Uterine smooth muscle cell (primary cell): ENCODE measurements around the gene SEBOX. TPM values are rescaled to one million over a fixed set of nuclear protein-coding genes. Genes with fewer than 3 reads are reported as not detected.

ENCODE experiments used
- total RNA-seq: library from RNA; depleted of rRNA; stranded (reverse); fragments of >200 nt; gene quantifications from 2 replicates; pipeline ENCODE4 v1.2.3, GENCODE V29; 2014

SEBOX gene, protein sequence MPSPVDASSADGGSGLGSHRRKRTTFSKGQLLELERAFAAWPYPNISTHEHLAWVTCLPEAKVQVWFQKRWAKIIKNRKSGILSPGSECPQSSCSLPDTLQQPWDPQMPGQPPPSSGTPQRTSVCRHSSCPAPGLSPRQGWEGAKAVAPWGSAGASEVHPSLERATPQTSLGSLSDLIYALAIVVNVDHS
- total RNA-seq, result not detected in 2 replicates

DNA sequence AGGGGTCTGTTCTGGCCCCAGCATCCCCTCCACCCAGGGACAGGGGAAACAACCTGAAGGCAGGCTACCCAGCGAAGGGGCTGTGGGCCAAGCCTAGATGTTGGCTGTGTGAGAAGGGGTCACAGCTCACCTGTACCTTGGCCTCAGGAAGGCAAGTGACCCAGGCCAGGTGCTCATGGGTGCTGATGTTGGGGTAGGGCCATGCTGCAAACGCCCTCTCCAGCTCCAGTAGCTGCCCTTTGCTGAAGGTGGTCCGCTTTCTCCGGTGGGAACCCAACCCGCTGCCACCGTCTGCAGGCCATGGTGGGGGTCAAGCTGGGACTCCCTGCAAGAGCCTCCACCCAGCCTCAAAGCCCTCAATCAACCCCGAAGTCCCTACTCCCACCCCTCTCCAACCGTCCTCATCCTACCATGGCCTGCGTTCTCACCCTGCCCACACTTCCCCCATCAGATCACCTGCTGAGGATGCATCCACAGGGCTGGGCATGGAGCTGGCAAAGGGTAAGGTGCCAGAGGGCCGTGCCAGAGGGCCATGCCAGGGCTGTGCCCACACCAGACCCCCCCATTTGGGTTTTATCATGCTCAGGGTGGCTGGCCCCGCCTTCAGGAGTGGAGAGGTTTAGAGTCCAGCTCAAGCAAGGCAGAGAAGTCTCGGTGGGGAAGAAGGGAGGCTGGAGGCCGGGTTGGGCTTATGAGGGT, at the start of gene SEBOX:
TSS of gene SEBOX (minus strand) at position 535 of the 699 bp plus-strand sequence. CDS start at position 487, 48 bp downstream.

DNA sequence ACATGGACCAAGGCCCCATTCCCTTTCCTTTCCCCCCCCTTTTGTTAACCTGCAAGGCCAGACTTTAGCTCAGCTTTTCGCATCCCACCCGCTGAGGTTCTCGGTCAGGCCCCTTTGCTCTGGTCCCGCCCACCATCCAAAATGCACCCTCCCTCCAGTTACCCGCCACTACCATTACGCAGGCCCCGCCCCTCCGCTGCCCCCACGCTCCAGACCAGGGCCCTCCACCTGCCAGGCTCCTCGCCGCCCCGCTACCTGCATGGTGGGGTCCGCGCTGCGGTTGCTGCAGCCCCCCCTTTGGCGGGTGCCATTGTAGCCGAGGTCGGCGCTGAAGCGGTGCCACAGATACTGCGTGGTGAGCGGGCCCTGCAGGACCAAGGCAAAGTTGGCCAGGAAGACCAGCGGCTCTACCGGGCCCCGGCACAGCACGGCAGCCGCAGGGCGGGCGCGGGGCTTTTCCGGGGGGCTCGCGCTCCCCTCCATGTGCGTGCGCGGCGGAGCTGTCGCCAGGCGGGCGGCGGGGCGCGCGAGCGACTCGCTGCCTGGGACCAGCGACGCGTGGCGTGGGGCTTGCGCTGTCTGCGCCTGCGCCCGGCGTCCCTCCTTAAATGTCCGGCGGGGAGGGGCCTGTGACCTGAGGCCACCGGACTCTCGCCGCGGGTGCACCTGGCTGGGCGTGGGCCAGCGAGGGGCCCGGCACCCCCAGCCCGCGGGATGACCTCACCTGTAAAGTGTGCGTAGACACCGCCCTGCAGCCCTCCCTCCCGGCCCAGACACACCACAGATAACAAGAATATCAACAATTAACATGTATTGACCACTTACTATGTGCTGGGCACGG, 40.9 kb upstream of the SEBOX start, which contains the start of gene SLC46A1:
TSS of gene SLC46A1 (minus strand) at position 581 of the 841 bp plus-strand sequence. CDS start at position 483, 98 bp downstream.

DNA sequence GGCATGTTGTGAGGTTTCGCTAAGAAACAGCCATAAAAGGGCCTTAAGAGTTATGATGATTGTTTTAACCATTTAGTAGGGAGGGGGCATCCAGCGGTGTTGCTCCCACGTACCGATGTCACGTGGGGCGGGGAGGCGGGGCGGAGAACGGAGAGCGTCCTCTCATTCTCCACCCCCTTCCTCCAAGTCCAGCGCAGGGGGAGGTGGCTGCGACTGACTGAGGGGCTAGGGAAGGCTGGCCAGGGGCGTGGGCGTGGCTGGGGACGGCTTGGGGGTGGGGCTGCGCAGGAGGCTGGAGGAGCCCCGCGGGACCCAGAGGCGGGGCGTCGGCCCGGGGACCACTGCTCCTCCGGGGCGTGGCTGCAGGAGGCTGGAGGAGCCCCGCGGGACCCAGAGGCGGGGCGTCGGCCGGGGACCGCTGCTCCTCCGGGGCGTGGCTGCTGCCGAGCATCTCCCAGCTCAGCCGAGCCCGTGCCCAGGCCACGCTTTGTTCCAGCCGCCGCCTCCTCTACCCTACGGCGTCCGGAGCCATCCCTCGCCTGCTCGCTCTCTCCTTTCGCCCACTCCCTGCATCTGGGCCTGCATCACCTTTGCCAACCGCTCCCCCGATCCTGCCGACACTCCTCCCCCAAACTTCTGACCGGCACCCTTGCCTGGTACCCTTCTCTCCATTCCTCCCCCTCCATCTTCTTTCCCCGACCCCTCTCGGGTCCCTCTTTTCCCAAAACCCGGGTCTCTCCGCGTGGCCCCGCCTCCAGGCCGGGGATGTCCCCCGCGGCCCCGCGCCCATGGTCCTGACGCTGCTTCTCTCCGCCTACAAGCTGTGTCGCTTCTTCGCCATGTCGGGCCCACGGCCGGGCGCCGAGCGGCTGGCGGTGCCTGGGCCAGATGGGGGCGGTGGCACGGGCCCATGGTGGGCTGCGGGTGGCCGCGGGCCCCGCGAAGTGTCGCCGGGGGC, 6.5 kb upstream of the SEBOX start, which contains the start of gene SARM1:
TSS of gene SARM1 (plus strand) at position 450 of the 958 bp plus-strand sequence. CDS start at position 789, 339 bp downstream.

DNA sequence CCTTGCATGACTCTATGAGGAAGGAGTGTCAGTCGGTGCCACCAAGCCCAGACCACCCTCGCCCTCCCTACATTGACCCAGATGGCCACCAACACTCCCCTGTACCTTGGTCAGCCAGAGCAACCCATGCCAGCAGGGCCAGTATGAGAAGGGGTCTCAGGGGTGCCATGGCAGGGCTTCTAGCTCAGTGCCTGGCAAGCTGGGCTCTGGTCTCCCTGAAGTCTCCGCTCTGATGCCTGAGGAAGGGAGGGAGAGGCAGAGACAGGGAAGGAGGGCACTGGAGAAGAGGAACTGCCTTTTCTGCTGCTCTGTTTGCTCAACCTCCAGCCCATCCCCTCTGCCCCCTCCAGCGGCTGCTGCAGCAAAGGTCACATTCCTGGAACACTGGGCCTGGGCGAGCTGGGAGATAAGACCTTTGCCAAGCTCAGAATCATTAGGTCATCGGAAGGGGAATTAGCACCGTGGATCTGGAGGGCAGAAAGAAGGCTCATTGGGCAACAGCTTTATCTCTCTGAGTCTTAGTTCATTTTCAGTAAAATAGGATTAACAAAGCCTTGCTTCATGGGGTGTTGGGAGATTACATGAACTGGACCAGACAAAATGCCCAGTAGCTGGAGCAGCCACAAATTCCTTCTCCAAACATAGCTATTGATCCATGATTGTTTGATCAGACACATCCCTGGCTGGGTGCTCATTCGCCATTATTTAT, 5.2 kb upstream of the SEBOX start, which contains the start of gene VTN:
TSS of gene VTN (minus strand) at position 273 of the 709 bp plus-strand sequence. CDS start at position 169, 104 bp downstream.

DNA sequence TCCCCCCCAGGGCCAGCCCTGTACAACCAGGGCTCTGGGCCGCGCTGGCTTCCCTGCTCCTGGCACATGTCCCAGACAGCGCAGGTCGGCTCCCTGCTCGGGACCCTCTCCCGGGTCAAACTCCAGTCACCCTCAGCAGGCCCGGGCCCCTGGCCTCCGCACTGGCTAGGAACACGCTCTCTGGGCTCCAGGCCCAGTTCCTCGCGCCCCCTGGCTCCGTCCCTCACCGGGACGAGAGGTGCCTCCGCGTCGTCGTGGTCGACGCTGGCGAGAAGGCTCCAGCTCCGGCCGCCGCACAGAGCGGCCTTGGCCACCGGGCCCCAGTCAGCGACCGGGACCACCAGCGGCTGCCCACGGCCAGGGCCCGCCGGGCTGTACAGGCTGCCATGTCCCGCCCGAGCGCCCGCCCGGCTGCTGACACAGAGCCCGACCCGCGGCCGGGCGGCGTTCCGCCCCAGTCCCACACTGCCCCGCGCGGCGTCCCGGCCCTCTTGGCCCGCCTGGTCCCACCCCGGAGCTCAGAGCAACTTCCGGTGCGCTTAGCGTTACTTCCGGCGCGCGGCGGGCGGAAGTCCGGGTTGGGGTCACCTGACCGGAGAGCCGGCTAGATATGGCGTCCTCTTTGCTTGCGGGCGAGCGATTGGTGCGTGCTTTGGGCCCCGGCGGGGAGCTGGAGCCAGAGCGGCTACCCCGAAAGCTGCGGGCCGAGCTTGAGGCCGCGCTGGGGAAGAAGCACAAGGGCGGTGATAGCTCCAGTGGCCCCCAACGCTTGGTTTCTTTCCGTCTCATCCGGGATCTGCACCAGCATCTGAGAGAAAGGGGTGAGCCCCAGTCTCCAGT, 7.7 kb downstream of the SEBOX start, which contains the start of gene POLDIP2:
TSS of gene POLDIP2 (minus strand) at position 467 of the 840 bp plus-strand sequence. CDS start at position 388, 79 bp downstream.

DNA sequence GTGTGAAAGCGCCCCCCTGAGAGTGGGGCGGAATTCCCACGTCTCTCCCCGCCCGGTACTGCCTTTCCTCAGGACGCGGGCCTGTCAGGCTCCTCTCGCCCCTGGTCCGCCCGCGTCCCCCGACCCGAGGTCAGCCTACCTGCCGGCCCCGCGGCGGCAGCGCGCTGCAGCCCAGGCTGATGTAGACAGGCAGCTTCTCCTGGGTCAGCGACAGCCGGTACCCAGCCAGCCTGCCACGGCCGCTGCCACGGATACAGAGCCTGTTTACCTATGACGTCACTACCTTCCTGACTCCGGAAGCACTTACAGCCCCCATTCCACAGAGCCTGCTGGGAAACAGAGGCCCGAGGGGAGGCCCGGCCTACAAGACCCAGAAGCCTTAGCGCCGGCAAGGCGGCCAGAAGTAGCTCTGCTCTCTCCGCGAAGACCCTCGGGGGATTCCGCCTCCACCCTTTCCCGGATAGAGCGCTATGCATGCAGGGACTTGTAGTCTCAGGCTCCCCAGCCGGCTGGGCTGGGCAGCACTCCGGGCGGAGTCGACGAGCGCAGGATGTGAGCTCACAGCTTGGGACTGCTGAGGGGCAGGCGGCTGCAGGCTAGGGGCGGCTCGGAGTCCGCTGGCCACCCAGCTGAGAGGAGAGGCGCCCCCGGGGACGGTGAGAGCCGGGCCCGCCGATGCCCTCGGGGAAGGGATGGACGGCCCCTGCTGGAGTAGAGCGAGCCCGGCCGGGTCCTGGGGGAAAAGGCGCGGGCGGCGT, 29.6 kb downstream of the SEBOX start, which contains the start of the genes IFT20 and TNFAIP1:
TSS of gene IFT20 (minus strand) at position 272 of the 758 bp plus-strand sequence. CDS start 3,487 bp downstream, outside the sequence.
TSS of gene TNFAIP1 (plus strand) at position 561 of the 758 bp plus-strand sequence. CDS start 3,761 bp downstream, outside the sequence.

DNA sequence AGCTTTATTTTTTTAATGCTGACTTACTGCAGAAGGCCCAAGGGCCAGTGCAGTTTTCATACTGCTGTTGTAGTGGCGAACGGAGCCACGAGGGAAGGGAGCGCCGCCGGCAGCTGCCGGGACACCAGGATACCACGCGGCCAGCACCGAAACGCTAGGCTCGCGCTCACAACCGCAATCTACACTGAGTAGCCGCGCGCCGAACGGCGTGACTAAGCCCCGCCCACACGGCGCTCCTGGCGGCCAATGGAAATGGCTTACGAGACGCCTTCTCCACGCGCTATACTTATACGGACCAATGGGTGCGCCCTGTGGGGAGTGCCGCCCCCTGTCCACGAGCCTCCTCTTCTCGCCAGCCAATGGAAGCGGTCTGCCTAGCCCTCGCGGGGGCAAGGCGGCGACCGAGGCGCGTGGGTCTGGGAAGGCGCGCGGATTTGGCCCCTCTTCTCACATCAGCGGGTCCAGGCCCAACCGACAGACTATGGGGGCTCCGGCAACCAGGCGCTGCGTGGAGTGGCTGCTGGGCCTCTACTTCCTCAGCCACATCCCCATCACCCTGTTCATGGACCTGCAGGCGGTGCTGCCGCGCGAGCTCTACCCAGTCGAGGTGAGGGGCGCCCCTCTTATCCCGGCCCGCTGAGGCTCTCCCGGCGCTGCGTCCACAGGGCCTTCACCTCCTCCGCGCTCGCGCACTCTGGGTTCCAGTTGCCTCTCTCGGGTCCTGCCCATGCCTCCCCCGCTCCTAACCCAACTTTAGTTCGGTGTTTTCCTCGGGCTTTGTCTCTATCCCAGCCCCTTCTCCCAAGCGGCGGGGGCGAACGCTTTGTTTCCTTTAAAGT, 46.0 kb downstream of the SEBOX start, which contains the start of gene TMEM97:
TSS of gene TMEM97 (plus strand) at position 442 of the 839 bp plus-strand sequence. CDS start at position 482, 40 bp downstream.

Other genes starting within 250 kb of the SEBOX start
- 20.5 and 28.0 TPM in 2 replicates for gene TMEM97, start 46.0 kb downstream of the SEBOX start, total RNA-seq
- 40.8 and 52.0 TPM in 2 replicates for gene IFT20, start 29.7 kb downstream of the SEBOX start, total RNA-seq
- gene TNFAIP1, start 29.4 kb downstream of the SEBOX start, total RNA-seq, result 15.9 and 17.7 TPM in 2 replicates
- gene POLDIP2, start 7.7 kb downstream of the SEBOX start, total RNA-seq, result 70.9 and 82.6 TPM in 2 replicates
- gene VTN, start 5.1 kb upstream of the SEBOX start, total RNA-seq, result 0.11 and 0.12 TPM in 2 replicates
- gene SARM1, start 6.5 kb upstream of the SEBOX start, total RNA-seq, result 7.2 and 9.0 TPM in 2 replicates
- gene SLC46A1, start 41.0 kb upstream of the SEBOX start, total RNA-seq, result 3.1 and 5.5 TPM in 2 replicates
- gene SLC13A2, start 108.4 kb upstream of the SEBOX start, total RNA-seq, result not detected in 2 replicates
- gene FOXN1, start 141.1 kb upstream of the SEBOX start, total RNA-seq, result under 0.01 TPM in 1 of 2 replicates, not detected in the other
- 14.1 and 23.4 TPM in 2 replicates for gene UNC119, start 187.4 kb upstream of the SEBOX start, total RNA-seq
- gene PIGS, start 206.3 kb upstream of the SEBOX start, total RNA-seq, result 31.2 and 47.4 TPM in 2 replicates
- gene ALDOC, start 211.7 kb upstream of the SEBOX start, total RNA-seq, result 56.9 and 110 TPM in 2 replicates
- 30.0 and 101 TPM in 2 replicates for gene SPAG5, start 233.8 kb upstream of the SEBOX start, total RNA-seq
- gene RSKR, start 249.0 kb upstream of the SEBOX start, total RNA-seq, result 8.1 and 8.9 TPM in 2 replicates